Central memory CD4-positive, alpha-beta T cell (primary cell): ENCODE data around the gene CGB2.
"Not testable (repeated sequence)": the region's sequence is repeated elsewhere in the genome, so short reads cannot be mapped to it uniquely, and the experiment has no call there.

Experiments
- DNase-seq: peaks from one replicate; pipeline ENCODE4 v3.0.0; 2022

CGB2 gene

GRCh38 chr19:49038557-49039276 lies 7.0 kb downstream of the CGB2 start:
- DNase-seq = not testable (repeated sequence)

- DNase-seq = not testable (repeated sequence)
Measured at GRCh38 chr19:49039736-49040135, 8.0 kb downstream of the CGB2 start.

- no peak for DNase-seq
Measured at GRCh38 chr19:49042177-49042576, 10.5 kb downstream of the CGB2 start.

GRCh38 chr19:49042666-49043065 lies 11.0 kb downstream of the CGB2 start:
- not testable (repeated sequence) for DNase-seq

- DNase-seq = not testable (repeated sequence)
Measured at GRCh38 chr19:49043548-49043947, 11.9 kb downstream of the CGB2 start, which contains the start of gene CGB5. Gene CGB5, plus strand, starts transcription at chr19:49043848. Its CDS starts 362 bp downstream, at chr19:49044210.

- DNase-seq = not testable (repeated sequence)
Measured at GRCh38 chr19:49049011-49049410, 17.3 kb downstream of the CGB2 start, which contains the start of gene CGB8. Gene CGB8, minus strand, starts transcription at chr19:49049111. Its CDS starts 372 bp downstream, at chr19:49048739.

GRCh38 chr19:49049834-49050233 lies 18.1 kb downstream of the CGB2 start:
- DNase-seq = not testable (repeated sequence)

GRCh38 chr19:49050376-49051033 lies 18.8 kb downstream of the CGB2 start:
- not testable (repeated sequence) for DNase-seq

GRCh38 chr19:49056101-49056901 lies 24.6 kb downstream of the CGB2 start:
- peak; percentile 48 for DNase-seq

GRCh38 chr19:49056902-49057596 lies 25.4 kb downstream of the CGB2 start:
- DNase-seq = not testable (repeated sequence)

- DNase-seq = peak; percentile 14
Measured at GRCh38 chr19:49057636-49058234, 26.0 kb downstream of the CGB2 start, which contains the start of gene CGB7. Gene CGB7, minus strand, starts transcription at chr19:49057749. Its CDS starts 2,374 bp downstream, at chr19:49055375.

- DNase-seq = no peak
Measured at GRCh38 chr19:49058562-49058961, 26.9 kb downstream of the CGB2 start.

- DNase-seq = no peak
Measured at GRCh38 chr19:49059053-49059452, 27.4 kb downstream of the CGB2 start.

- no peak for DNase-seq
Measured at GRCh38 chr19:49061000-49061399, 29.3 kb downstream of the CGB2 start.

GRCh38 chr19:49061445-49061844 lies 29.8 kb downstream of the CGB2 start:
- DNase-seq = no peak

- no peak for DNase-seq
Measured at GRCh38 chr19:49064029-49064629, 32.4 kb downstream of the CGB2 start.

- DNase-seq = no peak
Measured at GRCh38 chr19:49064768-49065611, 33.3 kb downstream of the CGB2 start, which contains the start of gene NTF4. Gene NTF4, minus strand, starts transcription at chr19:49064818. Its CDS starts 2,821 bp downstream, at chr19:49061997.

- no peak for DNase-seq
Measured at GRCh38 chr19:49065905-49066512, 34.3 kb downstream of the CGB2 start.

GRCh38 chr19:49067554-49067953 lies 35.9 kb downstream of the CGB2 start:
- no peak for DNase-seq

- DNase-seq = no peak
Measured at GRCh38 chr19:49069026-49069425, 37.3 kb downstream of the CGB2 start.
